HepG2 (cell line): ENCODE data around the gene ERBB4. TPM values are rescaled to one million over a fixed set of nuclear protein-coding genes. Genes with fewer than 3 reads are reported as not detected.

Experiments used
- ATAC-seq: fragments of 200-7000 bp; cut with Tn5 transposase; 3 replicates; pipeline ENCODE4 v1.9.1; 2020; ENCODE audit warnings: mild to moderate bottlenecking, moderate library complexity
- BruUV-seq: library from RNA; stranded (reverse); fragments of 400-500 nt; replicated peaks from 2 replicates; lab custom pipeline; 2021; lab: Mats Ljungman, UMichigan
- CTCF ChIA-PET: fragments of 300-600 bp; formaldehyde crosslinking; extraction: SDS; loops from one replicate; lab custom pipeline; 2021; ENCODE audit warnings: low total read pairs, inconsistent platforms, low intra/inter-chr PET ratio; lab: Yijun Ruan, JAX
- POLR2A ChIA-PET: fragments of 350-600 bp; sonication (Branson Sonifier 250); formaldehyde crosslinking; loops from one replicate; lab custom pipeline; 2020; ENCODE audit warnings: antibody characterized with exemption, inconsistent platforms; lab: Yijun Ruan, JAX
- DNase-seq: peaks from one replicate; pipeline ENCODE4 v3.0.0-alpha.2; 2015; ENCODE audit warnings: low spot score
- FAIRE-seq: peaks from 3 replicates; lab custom pipeline; 2011; peaks lifted over from hg19 to GRCh38; lab: Jason Lieb, UNC
- H2AFZ ChIP-seq: one replicate; pipeline ENCODE4 v1.6.1; 2011; ENCODE audit warnings: low read length, inconsistent platforms
- H3K27ac ChIP-seq: fragments of 300-600 bp; 3 replicates; pipeline ENCODE4 v1.8.0; 2011; ENCODE audit warnings: mixed run types, mild to moderate bottlenecking, mixed read lengths, low read length, inconsistent platforms; ENCODE audit not compliant: insufficient read depth; ENCODE audit errors: extremely low read length
- H3K27me3 ChIP-seq, 2 experiments: fragments of 200-600 bp in 1 of 2; 2 replicates in 1 of 2; 3 replicates in 1 of 2; pipeline versions ENCODE4 v1.6.0 to v1.8.0; 2011; ENCODE audit warnings: low read length in 2 of 2, mild to moderate bottlenecking in 2 of 2, moderate library complexity in 2 of 2, inconsistent platforms in 1 of 2; ENCODE audit not compliant: insufficient read depth in 2 of 2, control insufficient read depth in 1 of 2
- H3K36me3 ChIP-seq, 2 experiments: fragments of 200-600 bp in 1 of 2; replicated peaks in 1 of 2; 2 replicates in 1 of 2; 3 replicates in 1 of 2; pipeline versions ENCODE4 v1.5.1 to v1.8.0; 2011; ENCODE audit warnings: low read length in 2 of 2, inconsistent platforms in 1 of 2; ENCODE audit not compliant: insufficient read depth in 2 of 2, control insufficient read depth in 1 of 2
- H3K4me1 ChIP-seq: 2 replicates; pipeline ENCODE4 v1.5.1; 2012; ENCODE audit warnings: low read length, inconsistent platforms; ENCODE audit not compliant: insufficient read depth
- H3K4me2 ChIP-seq: 2 replicates; pipeline ENCODE4 v1.6.0; 2011; ENCODE audit warnings: low read depth, low read length, inconsistent platforms
- H3K4me3 ChIP-seq, 3 experiments: fragments of 200-600 bp in 1 of 3; sonication (generic), shearing (Covaris generic) in 1 of 3; replicated peaks in 1 of 3; 2 replicates each; pipeline ENCODE4 v1.5.1; 2011 to 2016; ENCODE audit warnings: low read length in 3 of 3, inconsistent platforms in 2 of 3, low read depth in 2 of 3, mild to moderate bottlenecking in 2 of 3, control low read depth in 1 of 3, mixed read lengths in 1 of 3; ENCODE audit not compliant: insufficient read depth in 1 of 3
- H3K79me2 ChIP-seq: one replicate; pipeline ENCODE4 v1.6.1; 2011; ENCODE audit warnings: low read length, inconsistent platforms; ENCODE audit not compliant: insufficient read depth
- H3K9ac ChIP-seq: 2 replicates; pipeline ENCODE4 v1.6.0; 2011; ENCODE audit warnings: mild to moderate bottlenecking, low read depth, low read length, inconsistent platforms; ENCODE audit not compliant: insufficient read depth
- H3K9me3 ChIP-seq: 2 replicates; pipeline ENCODE4 v1.5.1; 2012; ENCODE audit warnings: mild to moderate bottlenecking, low read length
- H4K20me1 ChIP-seq: 2 replicates; pipeline ENCODE4 v1.6.0; 2011; ENCODE audit warnings: inconsistent platforms, mild to moderate bottlenecking, low read length, moderate library complexity; ENCODE audit not compliant: insufficient read depth
- GATAD1 ChIP-seq: IDR thresholded peaks from 2 replicates; pipeline ENCODE4 v1.6.1; 2016; ENCODE audit warnings: missing genetic modification reagents, missing compliant biosample characterization
- MEIS1 ChIP-seq: sonication (generic); formaldehyde crosslinking; IDR thresholded peaks from 2 replicates; pipeline ENCODE4 v1.9.0; 2021; ENCODE audit warnings: mild to moderate bottlenecking, missing genetic modification reagents, moderate library complexity, borderline replicate concordance
- MXD4 ChIP-seq: IDR thresholded peaks from 2 replicates; pipeline ENCODE4 v1.6.1; 2016; ENCODE audit warnings: mild to moderate bottlenecking, missing biosample characterization, missing genetic modification reagents
- RBM22 ChIP-seq: fragments of 200-400 bp; formaldehyde crosslinking; optimal IDR thresholded peaks from 2 replicates; pipeline ENCODE3; 2017; ENCODE audit warnings: mild to moderate bottlenecking, low read length, moderate library complexity
- TAF1 ChIP-seq: sonication (generic); formaldehyde crosslinking; IDR thresholded peaks from 2 replicates; pipeline ENCODE4 v1.4.0; 2020; ENCODE audit warnings: missing genetic modification reagents
- TBX3 ChIP-seq: fragments of 450-650 bp; IDR thresholded peaks from 2 replicates; pipeline ENCODE4 v1.6.1; 2017; ENCODE audit warnings: antibody characterized with exemption, mild to moderate bottlenecking, inconsistent platforms, borderline replicate concordance
- ZNF101 ChIP-seq: sonication (generic); formaldehyde crosslinking; IDR thresholded peaks from 2 replicates; pipeline ENCODE4 v1.4.0; 2020; ENCODE audit warnings: mild to moderate bottlenecking, low read depth, missing genetic modification reagents, borderline replicate concordance
- ZNF296 ChIP-seq: sonication (generic); formaldehyde crosslinking; conservative IDR thresholded peaks from 2 replicates; pipeline ENCODE4 v1.5.0; 2020; ENCODE audit warnings: mild to moderate bottlenecking, missing genetic modification reagents
- ZNF34 ChIP-seq: sonication (generic); formaldehyde crosslinking; IDR thresholded peaks from 2 replicates; pipeline ENCODE4 v1.4.0; 2020; ENCODE audit warnings: mild to moderate bottlenecking, missing genetic modification reagents, borderline replicate concordance
- ZNF83 ChIP-seq: sonication (generic); formaldehyde crosslinking; IDR thresholded peaks from 2 replicates; pipeline ENCODE4 v1.4.0; 2020; ENCODE audit warnings: missing genetic modification reagents, mild to moderate bottlenecking, borderline replicate concordance
- ZSCAN25 ChIP-seq: sonication (generic); formaldehyde crosslinking; IDR thresholded peaks from 2 replicates; pipeline ENCODE4 v1.8.0; 2022; ENCODE audit warnings: mild to moderate bottlenecking, missing genetic modification reagents
- WGBS: methylation state at CpG from one replicate; pipeline ENCODE4 v1.1.6; 2017; ENCODE audit warnings: low lambda C conversion rate; 5-methylcytosine and 5-hydroxymethylcytosine counted together
- in situ Hi-C: cut with HindIII; loops from 2 replicates; pipeline ENCODE4 v1.10.0; 2017; ENCODE audit warnings: low pct_unique_long_range_greater_than_20kb; ENCODE audit not compliant: extremely low pct_ligation_motif_present
- intact Hi-C: fragments of 100-400 bp; cut with micrococcal nuclease; formaldehyde crosslinking; loops from one replicate; pipeline ENCODE4 v1.10.0; 2022; ENCODE audit not compliant: unreplicated experiment
- polyA plus RNA-seq, 8 experiments: library from polyadenylated mRNA; depleted of rRNA in 3 of 8; stranded (reverse) in 7 of 8; unstranded in 1 of 8; fragments of >200 nt; fragmentation: Illumina TruSeq in 4 of 8; extraction: Trizol in 4 of 8; gene quantifications; 2 replicates each; pipeline versions ENCODE4 v1.2.1 to v1.2.3, GENCODE V29; 2011 to 2016; ENCODE audit warnings: low read depth in 4 of 8, missing spikeins in 1 of 8, mixed read lengths in 1 of 8; ENCODE audit not compliant: insufficient read depth in 1 of 8
- total RNA-seq, 5 experiments: library from RNA; depleted of rRNA; stranded (reverse); fragments of >200 nt; fragmentation: Illumina TruSeq; extraction: Trizol; gene quantifications; 2 replicates each; pipeline ENCODE4 v1.2.3, GENCODE V29; 2016; ENCODE audit warnings: low read depth in 1 of 5
- TF ChIP-seq, protein P1 (sequence below): sonication (generic); formaldehyde crosslinking; IDR thresholded peaks from 2 replicates; pipeline ENCODE4 v1.4.0; 2020; ENCODE audit warnings: missing genetic modification reagents
- TF ChIP-seq, protein P2 (sequence below): sonication (generic); formaldehyde crosslinking; IDR thresholded peaks from 2 replicates; pipeline ENCODE4 v1.8.1; 2023; ENCODE audit warnings: mild to moderate bottlenecking, moderate library complexity, missing genetic modification reagents

Gene ERBB4
- total and polyA plus RNA-seq, 2 of the 13 experiments (the other 11 are each of a cell fraction or from before 2014, with no cell fraction given): not detected

DNA sequence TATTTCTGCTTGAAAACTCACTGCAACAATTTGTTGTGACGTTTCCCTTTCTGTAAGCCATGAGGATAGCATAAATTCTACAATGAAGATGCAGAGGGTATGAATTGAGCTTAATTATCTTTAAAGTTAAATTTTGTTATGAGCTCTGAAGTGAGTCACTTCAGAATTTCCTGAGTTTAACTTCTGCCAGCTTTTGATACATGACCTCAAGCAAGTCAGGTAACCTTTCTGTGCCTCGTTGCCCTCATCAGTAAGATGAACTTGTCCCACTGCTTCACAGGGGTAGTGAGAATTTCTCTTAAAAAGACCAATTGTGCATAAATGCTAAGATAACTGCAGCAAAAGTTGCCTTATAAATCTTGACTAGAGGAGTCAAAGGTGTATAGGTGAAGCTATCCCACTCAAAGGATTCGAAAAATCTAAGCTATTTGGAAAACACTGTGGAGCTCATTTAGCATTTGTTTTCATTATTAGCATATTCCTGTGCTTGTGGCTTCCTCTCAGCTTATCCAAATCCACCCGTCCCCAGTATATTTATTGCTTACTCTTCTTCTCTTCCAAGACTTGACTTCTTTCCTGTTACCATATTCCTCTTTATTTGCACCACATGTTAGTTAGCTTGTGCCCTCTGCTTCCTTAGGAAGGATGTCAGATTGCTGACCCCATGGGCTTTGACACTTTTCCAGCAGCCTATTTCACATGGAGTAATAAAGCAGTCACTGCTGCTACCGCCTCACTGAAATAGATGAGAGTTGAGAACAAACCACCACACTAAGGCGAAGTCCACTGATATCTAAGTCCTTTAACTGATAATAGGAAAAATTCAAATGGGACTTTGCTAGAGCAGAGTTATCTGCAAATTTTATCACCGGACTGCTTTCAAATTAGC lies 428.6 kb downstream of the ERBB4 start:
- DNase-seq (no peak), FAIRE-seq (no peak), ATAC-seq (no peak)
- ChIA-PET POLR2A (no interaction called here), CTCF (no interaction called here)
- WGBS: 5% methylated on average over 7 of the region's 7 CpGs
- Histone ChIP-seq H3K79me2 (no peaks in the 10 kb centered on the region), H3K4me2 (no peak overlapping the region), H3K9me3 (peaks cover 16% of the 10 kb centered on the region; the same call in 1 of the 2 replicates), H3K36me3 (no peaks in the 10 kb centered on the region), H2AFZ (no peak overlapping the region), H3K9ac (no peak overlapping the region), H3K27me3 (no peaks in the 10 kb centered on the region), H4K20me1 (no peaks in the 10 kb centered on the region; the same call in 1 of the 2 replicates), H3K4me1 (no peaks in the 10 kb centered on the region), H3K27ac (no peak overlapping the region), H3K4me3 (no peak overlapping the region)
- intact Hi-C loops (no loop called here), in situ Hi-C loops (no loop called here)
- no TSS peak for BruUV-seq
- no peak for TF ChIP-seq GATAD1 (CRISPR knock-in tag)
- no peak for TF ChIP-seq TBX3
- TF ChIP-seq ZNF101 (CRISPR knock-in tag): no peak
- TF ChIP-seq, protein P1, sequence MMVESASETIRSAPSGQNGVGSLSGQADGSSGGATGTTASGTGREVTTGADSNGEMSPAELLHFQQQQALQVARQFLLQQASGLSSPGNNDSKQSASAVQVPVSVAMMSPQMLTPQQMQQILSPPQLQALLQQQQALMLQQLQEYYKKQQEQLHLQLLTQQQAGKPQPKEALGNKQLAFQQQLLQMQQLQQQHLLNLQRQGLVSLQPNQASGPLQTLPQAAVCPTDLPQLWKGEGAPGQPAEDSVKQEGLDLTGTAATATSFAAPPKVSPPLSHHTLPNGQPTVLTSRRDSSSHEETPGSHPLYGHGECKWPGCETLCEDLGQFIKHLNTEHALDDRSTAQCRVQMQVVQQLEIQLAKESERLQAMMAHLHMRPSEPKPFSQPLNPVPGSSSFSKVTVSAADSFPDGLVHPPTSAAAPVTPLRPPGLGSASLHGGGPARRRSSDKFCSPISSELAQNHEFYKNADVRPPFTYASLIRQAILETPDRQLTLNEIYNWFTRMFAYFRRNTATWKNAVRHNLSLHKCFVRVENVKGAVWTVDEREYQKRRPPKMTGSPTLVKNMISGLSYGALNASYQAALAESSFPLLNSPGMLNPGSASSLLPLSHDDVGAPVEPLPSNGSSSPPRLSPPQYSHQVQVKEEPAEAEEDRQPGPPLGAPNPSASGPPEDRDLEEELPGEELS (CRISPR knock-in tag): no peak
- no peak for TF ChIP-seq ZNF34 (CRISPR knock-in tag)
- no peak for TF ChIP-seq MEIS1 (CRISPR knock-in tag)
- TF ChIP-seq, protein P2, sequence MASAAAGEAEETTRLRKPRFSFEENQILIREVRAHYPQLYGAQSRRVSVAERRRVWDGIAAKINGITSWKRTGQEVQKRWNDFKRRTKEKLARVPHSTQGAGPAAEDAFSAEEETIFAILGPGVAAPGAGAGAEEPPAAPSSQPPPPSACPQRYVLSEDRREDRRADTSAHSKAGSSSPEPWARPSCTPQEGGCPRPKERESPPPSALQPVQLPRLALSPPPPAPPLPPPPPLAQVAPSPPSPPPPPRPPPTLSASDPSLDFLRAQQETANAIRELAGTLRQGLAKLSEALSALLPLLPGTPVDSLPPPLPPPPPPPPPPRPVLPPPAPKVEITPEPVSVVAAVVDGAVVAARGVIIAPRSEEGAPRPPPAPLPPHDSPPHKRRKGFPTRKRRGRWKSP (CRISPR knock-in tag): no peak
- TF ChIP-seq ZNF296 (CRISPR knock-in tag): no peak
- TF ChIP-seq RBM22: no peak
- no peak for TF ChIP-seq MXD4 (CRISPR knock-in tag)
- no peak for TF ChIP-seq ZNF83 (CRISPR knock-in tag)
- no peak for TF ChIP-seq ZSCAN25 (CRISPR knock-in tag)
- TF ChIP-seq TAF1 (CRISPR knock-in tag): no peak
